Sciatic nerve (tissue), 2 donors: ENCODE measurements around the gene ZNF132. TPM values are rescaled to one million over a fixed set of nuclear protein-coding genes. Genes with fewer than 3 reads are reported as not detected.
"Not testable (repeated sequence)": the region's sequence is repeated elsewhere in the genome, so short reads cannot be mapped to it uniquely, and the experiment has no call there.

Source experiments
- ATAC-seq: fragments of 200-7000 bp; cut with Tn5 transposase; one replicate; pipeline ENCODE4 v1.9.1; 2020; ENCODE audit warnings: mild to moderate bottlenecking, moderate library complexity
- DNase-seq: peaks from one replicate; pipeline ENCODE4 v3.0.0-alpha.2; 2020; ENCODE audit warnings: low spot score
- intact Hi-C: fragments of 100-400 bp; cut with DNase I; formaldehyde crosslinking; loops from one replicate; pipeline ENCODE4 v1.14.2; 2022
- total RNA-seq: library from RNA; stranded (reverse); fragmentation: NEBNext Ultra II Directional; extraction: Animal tissue kit (Norgen Biotek cat#: 25700); gene quantifications from one replicate; pipeline ENCODE4 v1.2.1, GENCODE V29; 2021
- donor health status: DM: no; HTN: no; CAD: no.
- donor health status: DM: no; HTN: no; CAD: no.

Gene ZNF132
- total RNA-seq, 1 donor from 2014 or later: 6.1 TPM

DNA sequence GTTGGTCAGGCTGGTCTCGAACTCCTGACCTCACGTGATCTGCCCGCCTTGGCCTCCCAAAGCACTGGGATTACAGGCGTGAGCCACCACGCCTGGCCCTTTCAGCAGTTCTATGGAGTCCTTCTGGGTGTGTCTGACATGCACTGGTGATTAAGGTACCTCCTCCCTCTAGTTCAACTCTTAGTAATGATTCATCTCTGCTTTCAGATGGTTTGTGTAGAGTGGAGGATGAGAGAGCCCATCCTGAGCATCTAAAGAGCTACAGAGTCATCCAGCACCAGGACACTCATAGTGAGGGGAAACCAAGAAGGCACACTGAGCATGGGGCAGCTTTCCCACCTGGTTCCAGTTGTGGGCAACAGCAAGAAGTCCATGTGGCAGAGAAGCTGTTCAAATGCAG, 23.3 kb downstream of the ZNF132 start:
- no peak for ATAC-seq
- DNase-seq: no peak
- intact Hi-C loops: no loop called here

DNA sequence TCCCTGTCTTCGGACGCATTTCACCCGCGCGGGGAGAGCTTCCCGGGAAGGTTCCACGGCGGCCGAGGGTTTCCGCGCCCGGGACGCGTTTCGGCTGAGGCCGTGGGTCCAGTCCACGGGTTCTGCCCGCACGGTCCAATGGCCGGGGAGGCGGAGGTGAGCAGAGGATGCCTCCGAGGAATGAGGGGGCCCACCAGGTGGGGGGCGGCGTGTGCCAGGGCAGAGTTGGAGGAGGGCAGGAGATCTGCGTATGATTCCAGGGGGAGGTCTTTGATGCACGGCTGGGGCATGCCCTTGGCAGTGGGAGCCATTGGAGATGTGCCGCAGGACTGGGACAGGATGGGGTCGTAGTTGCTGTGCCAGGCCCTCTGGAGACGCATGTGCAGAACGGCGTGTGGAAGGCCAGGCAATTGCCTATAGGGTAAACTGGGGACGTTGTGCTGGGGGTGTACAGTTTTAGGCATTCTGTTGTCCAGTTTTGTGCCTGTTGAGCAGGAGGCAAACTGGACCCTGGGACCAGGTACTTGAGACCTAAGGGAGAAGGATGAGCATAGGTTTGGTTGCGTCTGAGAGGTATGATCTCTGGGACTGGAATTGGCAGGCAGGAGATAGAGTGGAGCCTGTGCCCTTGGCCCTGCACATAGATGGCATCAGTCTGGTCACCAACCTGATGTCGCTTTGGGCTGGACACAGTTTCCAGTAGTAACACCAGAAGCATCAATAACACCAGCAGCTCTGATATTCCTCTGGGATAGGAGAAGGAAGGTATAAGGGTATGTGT, 30.8 kb downstream of the ZNF132 start:
- peak; percentile 67 for DNase-seq
- intact Hi-C loops: no loop called here
- ATAC-seq: peak; percentile 10

DNA sequence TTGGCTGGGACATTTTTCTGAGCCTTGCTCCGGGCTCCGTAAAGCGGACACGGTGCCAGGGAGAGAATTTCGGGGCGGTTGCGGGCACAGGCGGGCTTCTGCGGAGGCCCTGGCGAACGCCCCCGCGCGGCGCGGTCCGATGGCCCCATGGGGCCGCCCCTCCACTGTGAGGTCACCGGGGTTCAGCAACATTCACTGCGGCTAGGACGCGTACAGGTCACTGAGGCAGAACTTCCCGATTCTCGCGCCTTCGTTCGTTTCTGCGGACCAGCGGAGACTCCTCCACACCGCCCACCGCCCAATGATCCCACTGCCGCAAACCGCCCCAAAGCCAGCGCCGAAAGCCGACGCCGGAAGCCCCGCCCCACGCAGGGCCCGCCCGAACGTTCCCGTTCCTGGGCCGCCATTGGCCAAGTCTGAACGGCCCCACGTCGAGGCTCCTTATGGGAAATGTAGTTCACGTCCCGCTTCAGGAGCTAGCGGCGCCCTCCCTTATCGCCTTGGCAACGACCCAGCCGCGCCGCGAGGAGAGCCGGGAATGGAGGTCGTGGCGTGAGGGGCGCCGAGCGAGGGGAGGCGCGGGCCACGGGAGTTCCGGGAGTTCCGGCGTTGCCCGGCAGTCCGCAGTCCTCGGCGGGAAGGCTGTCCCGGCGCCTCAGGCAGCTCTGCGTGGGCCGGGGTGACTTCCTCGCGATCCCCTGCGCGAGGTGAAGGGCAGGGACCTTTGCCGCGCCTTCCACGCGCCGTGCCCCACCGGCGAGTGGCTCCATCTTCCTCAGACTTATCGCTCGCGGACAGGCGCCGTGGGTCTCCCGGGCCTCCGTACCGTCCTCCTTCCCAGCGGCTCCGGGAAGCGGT, 31.6 kb downstream of the ZNF132 start, which contains the start of gene ZNF584:
Gene ZNF584, plus strand, starts transcription at position 498 of the 858 bp plus-strand sequence. CDS start 499 bp downstream, outside the sequence.
- DNase-seq (peak; percentile 97), ATAC-seq (peak; percentile 98)
- intact Hi-C loops: no loop called here

DNA sequence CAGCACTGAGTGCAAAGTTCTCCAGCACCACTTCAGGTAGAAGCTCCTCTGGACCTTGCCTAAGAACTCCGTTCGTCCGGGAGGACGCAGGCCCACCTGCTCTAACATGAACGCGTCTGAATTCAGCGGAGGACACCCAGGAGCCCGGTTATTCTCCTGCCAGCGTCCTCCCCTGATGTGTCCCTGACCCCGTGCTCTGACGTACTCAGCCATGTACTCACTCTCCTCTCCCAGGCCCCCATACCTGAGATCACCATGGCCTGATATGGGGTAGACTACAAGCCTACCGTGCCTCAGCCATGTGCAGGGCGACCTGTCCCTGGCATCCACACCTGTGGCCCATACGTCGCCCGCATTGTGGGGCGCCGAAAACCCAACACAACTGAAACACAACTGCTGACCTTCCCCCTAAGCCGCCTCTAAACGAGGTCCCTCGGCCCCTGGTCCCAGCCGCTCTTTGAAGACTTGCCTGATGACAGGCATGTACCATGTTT, 32.2 kb downstream of the ZNF132 start:
- ATAC-seq: peak; percentile 35
- DNase-seq: no peak
- intact Hi-C loops: no loop called here

DNA sequence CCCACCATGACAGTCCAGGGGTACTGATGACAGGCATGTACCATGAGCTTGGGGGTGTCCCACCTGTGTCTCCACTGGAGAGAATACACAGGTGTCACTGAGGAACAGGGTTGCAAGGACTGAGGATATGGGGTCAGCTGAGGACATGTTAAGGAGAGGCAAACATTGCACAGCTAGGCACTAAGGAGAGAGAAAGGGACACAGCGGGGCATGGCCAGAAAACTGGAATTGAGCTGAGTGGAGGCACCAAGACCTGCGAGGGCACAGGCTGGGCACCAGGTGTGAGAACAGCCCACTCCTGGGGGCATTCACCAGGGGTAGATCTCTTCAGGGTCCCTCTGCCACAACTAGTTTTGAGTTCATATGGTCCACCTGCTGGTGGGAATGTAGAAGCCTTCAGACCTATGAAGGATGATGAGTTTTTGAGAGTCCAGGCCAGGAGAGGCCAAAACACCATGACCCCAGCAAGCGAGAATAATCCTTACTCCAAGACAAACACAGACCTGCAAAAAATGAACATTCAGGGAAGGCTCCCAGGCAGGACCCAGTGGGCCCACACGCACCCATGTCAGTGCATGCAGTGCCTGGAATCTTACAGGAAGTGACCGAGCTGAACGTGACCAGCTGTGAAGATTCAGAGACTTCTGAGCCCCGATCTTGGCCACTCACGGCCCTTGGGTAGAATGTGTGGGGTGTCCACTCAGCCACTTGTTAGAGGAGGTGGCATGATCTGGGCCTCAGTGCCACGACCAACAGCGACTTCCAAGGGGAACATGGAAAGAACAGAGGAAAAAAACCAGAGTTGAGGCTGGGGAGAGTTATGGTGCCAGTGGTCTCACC, 32.9 kb downstream of the ZNF132 start:
- ATAC-seq: no peak
- intact Hi-C loops: no loop called here
- DNase-seq: no peak

DNA sequence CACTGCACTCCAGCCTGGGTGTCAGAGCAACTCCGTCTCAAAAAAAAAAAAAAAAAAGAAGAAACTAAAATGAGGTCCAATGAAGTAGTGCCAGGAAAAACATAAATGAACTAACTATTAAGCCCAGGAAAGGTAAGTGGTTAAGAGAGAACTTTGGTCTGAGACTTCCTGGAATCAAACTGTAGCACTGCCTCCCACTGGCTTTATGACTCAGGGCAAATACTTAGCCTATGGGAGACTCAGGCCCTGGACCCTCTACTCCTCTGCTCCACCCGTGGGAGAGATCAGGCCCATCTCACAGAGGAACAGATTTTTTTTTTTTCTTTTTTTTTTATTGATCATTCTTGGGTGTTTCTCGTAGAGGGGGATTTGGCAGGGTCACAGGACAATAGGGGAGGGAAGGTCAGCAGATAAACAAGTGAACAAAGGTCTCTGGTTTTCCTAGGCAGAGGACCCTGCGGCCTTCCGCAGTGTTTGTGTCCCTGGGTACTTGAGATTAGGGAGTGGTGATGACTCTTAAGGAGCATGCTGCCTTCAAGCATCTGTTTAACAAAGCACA, 36.0 kb downstream of the ZNF132 start:
- intact Hi-C loops, DNase-seq, ATAC-seq: not testable (repeated sequence)

DNA sequence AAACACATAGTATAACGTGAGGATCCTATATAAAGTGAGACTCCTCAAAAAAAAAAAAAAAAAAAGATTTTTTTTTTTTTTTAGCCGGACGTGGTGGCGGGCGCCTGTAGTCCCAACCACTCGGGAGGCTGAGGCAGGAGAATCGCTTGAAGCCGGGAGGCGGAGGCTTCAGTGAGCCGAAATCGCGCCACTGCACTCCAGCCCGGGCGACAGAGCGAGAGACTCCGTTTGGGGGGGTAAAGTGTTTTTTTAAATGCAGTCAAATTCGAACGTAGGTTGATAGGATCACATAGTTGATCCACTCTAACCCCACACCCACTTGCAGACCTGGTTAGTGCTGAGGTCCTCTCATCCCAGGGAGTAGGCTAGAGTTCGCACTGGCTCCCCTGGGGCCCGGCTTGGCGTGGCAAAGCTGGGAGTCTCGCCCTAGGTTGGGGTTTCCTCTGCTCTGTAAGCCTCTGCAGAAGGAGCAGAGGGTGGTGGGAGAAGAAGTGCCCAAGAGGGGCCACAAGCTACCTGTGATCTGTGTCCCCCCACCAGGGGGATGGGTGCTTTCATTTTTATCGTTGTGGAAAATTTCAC, 38.0 kb downstream of the ZNF132 start:
- DNase-seq: no peak
- intact Hi-C loops: no loop called here
- no peak for ATAC-seq

DNA sequence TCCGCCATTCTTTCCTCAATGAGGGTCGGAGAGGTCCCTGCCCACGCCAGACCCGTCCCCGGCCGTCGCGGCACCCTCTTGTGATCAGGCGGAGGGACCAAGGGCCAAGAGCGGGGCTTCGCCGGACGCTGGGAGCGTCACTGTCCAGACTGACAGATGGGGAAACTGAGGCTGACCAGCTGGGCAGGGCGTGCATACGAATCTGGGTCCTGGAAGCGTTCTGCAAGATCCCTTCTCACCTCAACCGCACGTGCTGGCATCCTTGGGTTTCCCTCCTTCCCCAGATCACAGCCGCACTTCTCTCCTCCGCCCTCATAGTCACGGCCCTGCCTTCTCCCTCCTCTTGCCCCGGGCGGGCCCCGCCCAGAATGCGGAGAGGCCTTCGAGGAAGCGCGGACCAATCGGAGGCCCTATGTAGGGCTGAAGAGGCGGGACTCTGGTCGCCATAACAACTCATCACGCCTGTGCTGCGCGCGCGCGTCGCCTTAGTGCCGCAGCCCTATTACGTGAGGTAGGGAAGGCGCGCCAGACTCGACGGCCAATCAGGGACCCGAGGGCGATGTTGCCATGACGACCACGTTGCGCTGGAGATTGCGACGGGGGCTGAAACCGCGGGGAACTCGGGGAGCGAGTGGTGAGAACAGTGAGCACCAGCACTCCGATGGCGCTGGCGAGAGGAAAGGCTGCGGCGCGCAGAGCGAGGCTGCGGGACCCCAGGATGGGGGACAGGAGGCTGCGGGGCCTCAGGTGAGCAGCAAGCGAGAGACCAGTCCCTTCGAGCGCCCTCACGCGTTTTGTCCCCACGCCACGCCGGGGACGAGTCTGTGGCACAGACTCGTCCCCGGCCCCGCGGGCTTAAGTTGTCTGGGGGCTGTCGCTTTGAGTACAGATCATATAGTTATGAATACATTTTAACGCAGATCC, 38.8 kb downstream of the ZNF132 start:
- ATAC-seq: peak; percentile 100

DNA sequence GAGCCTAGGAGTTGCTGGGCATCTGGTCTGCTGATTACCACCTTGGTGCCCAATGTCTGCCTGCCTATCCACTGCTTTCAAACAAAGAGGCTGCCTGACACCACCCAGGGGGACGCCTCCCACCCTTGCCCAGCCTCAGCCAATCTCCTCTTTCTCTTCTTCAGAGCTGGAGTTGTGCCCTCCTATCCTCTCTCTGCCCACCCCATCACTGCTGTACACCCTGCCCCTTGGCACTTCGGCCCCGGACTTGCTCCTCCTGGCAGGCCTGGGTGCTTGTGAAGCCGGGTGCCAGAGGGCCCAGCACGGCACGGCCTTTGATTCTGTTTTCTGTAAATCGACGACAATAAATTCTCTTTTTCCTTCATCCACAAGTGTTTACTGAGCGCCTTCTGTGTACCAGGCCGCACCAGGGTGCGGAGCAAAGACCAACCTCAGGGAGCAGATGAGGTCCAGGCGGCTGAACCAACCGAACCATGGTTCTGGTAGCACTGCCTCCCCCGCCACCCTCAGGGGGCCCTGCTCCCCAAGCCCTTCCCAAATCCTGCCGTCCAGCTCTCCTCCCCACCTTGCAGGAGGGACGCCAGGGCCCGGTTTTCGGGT, 39.5 kb downstream of the ZNF132 start:
- intact Hi-C loops: no loop called here
- ATAC-seq: no peak

More for the DNA sequence above, 38.8 kb downstream of the ZNF132 start:
- peak; percentile 100 for DNase-seq
- intact Hi-C loops: no loop called here

DNA sequence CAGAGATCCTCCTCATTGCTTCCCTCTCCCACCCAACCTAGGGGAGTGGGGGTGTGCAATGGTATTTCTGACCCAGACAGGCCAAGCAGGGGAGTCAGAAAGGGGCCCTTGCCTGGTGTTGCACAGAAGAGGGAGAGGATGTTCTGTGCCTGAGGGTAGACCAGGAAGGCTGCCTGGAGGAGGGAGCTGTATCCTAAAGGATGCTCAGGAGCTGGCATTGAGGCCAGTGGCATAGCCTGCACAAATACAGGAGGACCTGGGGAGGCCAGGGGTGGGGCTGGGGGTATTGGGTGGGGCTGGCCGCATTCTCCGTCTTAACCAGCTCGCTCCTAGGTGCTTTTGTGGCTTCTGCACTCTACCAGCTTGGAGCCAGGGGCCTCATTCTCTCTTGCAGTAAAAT, 40.0 kb downstream of the ZNF132 start:
- no peak for DNase-seq
- intact Hi-C loops: no loop called here
- no peak for ATAC-seq

More for the DNA sequence above, 39.5 kb downstream of the ZNF132 start:
- DNase-seq: no peak

DNA sequence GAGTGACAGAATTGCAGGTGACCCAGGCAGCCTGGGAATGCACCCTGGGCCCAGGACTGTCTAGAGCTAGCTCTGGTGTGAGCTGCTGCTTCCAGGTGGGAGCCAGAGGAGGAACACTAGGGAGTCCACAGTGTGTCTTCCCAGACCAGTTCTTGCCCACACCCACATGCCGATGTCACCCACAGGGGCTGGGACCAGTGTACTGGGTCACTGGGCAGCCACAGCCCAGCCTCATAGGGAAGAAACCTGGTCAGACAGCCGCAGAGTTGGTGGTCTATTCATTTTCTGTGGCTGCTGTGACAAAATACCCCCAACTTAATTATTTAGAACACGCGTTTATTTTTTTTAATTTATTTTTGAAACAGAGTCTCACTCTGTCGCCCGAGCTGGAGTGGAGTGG, 41.4 kb downstream of the ZNF132 start:
- intact Hi-C loops: no loop called here
- no peak for ATAC-seq
- DNase-seq: no peak

DNA sequence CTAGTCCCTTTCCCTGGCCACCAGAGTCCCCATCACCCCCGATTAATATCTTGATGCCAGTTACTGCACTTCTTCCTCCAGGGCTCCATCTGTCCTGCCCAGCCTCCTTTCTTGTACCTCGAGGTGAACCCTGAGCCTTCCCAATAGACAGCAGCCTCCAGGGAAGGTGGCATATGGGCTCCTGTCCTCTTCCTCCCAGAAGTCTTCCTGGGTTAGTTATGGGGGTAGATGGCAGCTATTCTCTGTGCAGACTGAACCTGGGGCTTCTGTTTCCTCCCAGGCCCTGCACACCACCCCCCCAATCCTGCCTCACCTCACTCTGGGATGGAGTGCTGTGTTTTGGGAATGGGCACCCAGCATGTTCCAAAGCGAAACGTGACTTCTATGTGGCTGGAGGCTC, 41.9 kb downstream of the ZNF132 start:
- intact Hi-C loops: no loop called here
- ATAC-seq: no peak
- DNase-seq: no peak

DNA sequence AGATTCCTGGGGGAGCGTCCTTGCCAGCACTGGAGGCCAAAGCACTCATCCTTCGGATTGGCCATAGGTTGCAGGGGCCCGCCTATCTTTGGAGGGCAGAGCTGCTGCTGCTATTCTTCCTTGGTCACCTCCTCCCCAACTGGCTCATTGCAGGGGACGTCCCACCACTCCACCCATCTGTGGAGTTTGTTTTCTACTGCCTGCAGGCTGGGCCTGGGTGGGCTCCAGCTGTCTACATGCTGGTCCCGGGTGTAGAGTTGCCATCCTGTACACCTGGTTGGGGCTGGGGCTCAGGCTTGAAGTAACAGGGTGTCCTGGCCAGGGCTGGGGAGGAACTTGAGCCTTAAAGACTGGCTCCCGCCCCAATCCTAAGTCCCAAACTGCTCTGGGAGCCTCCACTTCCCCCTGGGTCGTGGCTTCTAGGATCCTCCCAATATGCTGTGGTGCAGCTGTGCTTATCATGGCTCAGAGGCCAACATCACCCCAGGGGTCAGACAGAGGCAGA, 42.4 kb downstream of the ZNF132 start:
- DNase-seq: no peak
- intact Hi-C loops: no loop called here
- no peak for ATAC-seq

DNA sequence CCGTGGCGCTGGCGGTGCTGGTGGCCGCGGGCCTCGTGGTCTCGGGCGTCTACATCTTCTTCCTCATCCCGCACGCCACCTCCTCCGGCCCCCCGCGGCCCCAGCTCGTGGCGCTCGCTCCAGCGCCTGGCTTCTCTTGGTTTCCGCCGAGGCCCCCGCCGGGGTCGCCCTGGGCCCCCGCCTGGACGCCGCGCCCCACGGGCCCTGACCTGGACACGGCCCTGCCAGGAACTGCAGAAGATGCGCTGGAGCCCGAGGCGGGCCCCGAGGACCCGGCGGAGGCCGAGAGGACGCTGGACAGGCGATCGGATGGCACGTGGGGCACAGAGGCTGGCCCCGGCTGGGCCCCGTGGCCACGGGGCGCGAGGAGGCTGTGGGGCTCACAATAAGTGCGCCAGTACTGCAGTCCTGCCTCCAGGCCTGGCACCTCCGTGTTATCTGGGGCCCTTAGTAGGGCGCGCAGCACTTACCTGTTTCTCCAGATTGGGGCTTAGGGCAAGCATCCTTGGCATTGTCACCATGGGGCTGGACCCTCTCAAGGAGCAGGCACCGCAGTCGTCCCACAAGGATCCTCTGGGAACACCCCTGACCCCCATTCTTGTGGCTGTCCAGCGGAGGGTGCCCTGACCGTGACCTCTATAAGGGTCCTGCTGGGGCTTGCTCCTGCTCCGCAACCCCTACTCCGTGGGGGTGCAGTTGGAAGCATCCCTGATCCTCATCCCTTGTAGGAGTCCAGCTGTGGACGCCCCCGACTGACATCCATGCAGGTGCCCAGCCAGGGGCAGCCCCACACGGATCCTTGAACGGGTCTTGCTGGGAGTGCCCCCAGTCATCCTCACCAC, 43.0 kb downstream of the ZNF132 start:
- DNase-seq (no peak), ATAC-seq (no peak)
- intact Hi-C loops: no loop called here

DNA sequence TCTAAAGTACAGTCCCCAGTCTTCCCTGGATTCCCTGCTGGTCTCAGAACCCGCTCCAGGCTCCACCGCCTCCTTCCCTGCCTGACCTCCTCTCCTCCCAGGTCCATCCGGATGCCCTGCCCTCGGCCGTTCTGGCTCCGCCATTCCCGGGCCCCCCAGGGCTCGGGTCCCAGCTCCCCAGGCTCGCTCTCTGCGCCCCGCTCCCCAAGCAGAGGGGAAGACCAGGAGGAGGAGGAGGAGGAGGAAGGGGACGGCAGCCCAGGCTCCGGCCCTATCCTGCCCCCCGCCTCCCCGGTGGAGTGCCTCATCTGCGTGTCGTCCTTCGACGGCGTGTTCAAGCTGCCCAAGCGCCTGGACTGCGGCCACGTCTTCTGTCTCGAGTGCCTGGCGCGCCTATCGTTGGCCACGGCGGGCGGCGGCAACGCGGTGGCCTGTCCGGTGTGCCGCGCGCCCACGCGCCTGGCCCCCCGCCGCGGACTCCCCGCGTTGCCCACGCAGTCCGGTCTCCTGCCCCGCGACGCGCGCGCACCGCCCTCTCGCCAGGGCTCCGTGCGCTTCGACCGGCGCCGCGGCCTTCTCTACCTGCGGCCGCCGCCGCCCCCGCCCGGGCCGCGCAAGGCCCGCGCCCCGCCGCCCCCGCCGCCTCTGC, 43.9 kb downstream of the ZNF132 start:
- ATAC-seq (no peak), DNase-seq (no peak)
- intact Hi-C loops: no loop called here
